ENCODE results near the gene CUEDC1. TPM values are rescaled to one million over a fixed set of nuclear protein-coding genes. Genes with fewer than 3 reads are reported as not detected.

Gene CUEDC1
- total and polyA plus RNA-seq, 2 of the 13 experiments (the other 11 are each of a cell fraction or from before 2014, with no cell fraction given), result 7.4 to 12.9 TPM

DNA sequence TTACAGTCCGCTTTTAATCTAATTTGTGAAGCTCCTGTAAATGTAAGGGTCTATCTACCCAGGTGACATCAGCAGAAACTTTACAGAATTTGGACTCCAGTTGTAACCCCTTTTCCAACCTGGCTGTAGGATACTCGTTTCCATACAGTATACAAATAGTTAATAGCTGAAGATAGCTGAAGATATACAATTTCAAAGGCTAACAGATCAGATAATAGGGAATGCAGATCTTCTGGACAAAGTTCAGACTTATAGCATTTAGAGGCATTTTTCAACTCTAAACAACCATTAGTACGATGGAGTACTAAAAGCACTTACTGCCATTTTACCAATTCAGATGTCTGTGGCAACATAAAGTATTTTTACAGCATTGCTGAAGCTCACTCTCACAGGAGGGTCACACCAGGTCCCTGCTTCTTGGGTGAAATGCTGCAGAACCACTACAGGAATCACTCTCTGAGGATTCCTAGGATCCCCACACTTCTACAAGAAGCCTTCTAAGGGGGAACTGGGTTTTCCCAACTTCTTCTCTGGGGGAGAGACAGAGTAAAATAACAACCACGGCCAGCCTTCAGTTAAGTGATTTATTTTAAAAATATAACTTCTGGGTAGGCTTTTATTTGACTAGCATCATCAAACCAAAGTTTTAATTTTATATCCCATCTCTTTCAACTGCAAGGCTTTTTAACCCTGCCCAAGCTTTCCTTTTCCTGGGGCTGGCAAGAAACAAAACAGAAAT lies 29.9 kb upstream of the CUEDC1 start (continued):
- TF ChIP-seq, protein P1, sequence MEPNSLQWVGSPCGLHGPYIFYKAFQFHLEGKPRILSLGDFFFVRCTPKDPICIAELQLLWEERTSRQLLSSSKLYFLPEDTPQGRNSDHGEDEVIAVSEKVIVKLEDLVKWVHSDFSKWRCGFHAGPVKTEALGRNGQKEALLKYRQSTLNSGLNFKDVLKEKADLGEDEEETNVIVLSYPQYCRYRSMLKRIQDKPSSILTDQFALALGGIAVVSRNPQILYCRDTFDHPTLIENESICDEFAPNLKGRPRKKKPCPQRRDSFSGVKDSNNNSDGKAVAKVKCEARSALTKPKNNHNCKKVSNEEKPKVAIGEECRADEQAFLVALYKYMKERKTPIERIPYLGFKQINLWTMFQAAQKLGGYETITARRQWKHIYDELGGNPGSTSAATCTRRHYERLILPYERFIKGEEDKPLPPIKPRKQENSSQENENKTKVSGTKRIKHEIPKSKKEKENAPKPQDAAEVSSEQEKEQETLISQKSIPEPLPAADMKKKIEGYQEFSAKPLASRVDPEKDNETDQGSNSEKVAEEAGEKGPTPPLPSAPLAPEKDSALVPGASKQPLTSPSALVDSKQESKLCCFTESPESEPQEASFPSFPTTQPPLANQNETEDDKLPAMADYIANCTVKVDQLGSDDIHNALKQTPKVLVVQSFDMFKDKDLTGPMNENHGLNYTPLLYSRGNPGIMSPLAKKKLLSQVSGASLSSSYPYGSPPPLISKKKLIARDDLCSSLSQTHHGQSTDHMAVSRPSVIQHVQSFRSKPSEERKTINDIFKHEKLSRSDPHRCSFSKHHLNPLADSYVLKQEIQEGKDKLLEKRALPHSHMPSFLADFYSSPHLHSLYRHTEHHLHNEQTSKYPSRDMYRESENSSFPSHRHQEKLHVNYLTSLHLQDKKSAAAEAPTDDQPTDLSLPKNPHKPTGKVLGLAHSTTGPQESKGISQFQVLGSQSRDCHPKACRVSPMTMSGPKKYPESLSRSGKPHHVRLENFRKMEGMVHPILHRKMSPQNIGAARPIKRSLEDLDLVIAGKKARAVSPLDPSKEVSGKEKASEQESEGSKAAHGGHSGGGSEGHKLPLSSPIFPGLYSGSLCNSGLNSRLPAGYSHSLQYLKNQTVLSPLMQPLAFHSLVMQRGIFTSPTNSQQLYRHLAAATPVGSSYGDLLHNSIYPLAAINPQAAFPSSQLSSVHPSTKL (CRISPR knock-in tag; IDR thresholded peaks at IDR 0.05), result peak; percentile 16; the same call in 1 of the 2 replicates
- TF ChIP-seq ZNF430 (CRISPR knock-in tag; IDR thresholded peaks at IDR 0.05), result no peak
- TF ChIP-seq CCAR2 (optimal IDR thresholded peaks at IDR 0.05; ENCODE audit: low read depth, low read length), result no peak
- peak; percentile 41; the same call in 1 of the 2 replicates for TF ChIP-seq FOXJ3 (CRISPR knock-in tag; IDR thresholded peaks at IDR 0.05; ENCODE audit: borderline replicate concordance)
- TF ChIP-seq KDM6A (CRISPR knock-in tag; IDR thresholded peaks at IDR 0.05; ENCODE audit: low read depth), result 0 out of 2 replicates have a peak, but pooled peaks have one; percentile 15
- TF ChIP-seq, protein P2, sequence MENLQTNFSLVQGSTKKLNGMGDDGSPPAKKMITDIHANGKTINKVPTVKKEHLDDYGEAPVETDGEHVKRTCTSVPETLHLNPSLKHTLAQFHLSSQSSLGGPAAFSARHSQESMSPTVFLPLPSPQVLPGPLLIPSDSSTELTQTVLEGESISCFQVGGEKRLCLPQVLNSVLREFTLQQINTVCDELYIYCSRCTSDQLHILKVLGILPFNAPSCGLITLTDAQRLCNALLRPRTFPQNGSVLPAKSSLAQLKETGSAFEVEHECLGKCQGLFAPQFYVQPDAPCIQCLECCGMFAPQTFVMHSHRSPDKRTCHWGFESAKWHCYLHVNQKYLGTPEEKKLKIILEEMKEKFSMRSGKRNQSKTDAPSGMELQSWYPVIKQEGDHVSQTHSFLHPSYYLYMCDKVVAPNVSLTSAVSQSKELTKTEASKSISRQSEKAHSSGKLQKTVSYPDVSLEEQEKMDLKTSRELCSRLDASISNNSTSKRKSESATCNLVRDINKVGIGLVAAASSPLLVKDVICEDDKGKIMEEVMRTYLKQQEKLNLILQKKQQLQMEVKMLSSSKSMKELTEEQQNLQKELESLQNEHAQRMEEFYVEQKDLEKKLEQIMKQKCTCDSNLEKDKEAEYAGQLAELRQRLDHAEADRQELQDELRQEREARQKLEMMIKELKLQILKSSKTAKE (CRISPR knock-in tag; IDR thresholded peaks at IDR 0.05; ENCODE audit: borderline replicate concordance), result no peak
- TF ChIP-seq KLF15 (CRISPR knock-in tag; IDR thresholded peaks at IDR 0.05; ENCODE audit: borderline replicate concordance), result no peak
- TF ChIP-seq SP5 (CRISPR knock-in tag; IDR thresholded peaks at IDR 0.05; ENCODE audit: borderline replicate concordance, low read depth), result 0 out of 2 replicates have a peak, but pooled peaks have one; percentile 20
- TF ChIP-seq NAIF1 (CRISPR knock-in tag; IDR thresholded peaks at IDR 0.05; ENCODE audit: borderline replicate concordance), result no peak
- TF ChIP-seq, protein P3, sequence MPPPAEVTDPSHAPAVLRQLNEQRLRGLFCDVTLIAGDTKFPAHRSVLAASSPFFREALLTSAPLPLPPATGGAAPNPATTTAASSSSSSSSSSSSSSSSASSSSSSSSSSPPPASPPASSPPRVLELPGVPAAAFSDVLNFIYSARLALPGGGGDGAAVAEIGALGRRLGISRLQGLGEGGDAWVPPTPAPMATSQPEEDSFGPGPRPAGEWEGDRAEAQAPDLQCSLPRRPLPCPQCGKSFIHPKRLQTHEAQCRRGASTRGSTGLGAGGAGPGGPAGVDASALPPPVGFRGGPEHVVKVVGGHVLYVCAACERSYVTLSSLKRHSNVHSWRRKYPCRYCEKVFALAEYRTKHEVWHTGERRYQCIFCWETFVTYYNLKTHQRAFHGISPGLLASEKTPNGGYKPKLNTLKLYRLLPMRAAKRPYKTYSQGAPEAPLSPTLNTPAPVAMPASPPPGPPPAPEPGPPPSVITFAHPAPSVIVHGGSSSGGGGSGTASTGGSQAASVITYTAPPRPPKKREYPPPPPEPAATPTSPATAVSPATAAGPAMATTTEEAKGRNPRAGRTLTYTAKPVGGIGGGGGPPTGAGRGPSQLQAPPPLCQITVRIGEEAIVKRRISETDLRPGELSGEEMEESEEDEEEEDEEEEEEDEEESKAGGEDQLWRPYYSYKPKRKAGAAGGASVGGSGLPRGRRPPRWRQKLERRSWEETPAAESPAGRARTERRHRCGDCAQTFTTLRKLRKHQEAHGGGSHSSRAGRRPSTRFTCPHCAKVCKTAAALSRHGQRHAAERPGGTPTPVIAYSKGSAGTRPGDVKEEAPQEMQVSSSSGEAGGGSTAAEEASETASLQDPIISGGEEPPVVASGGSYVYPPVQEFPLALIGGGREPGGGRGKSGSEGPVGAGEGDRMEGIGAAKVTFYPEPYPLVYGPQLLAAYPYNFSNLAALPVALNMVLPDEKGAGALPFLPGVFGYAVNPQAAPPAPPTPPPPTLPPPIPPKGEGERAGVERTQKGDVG (CRISPR knock-in tag; IDR thresholded peaks at IDR 0.05; ENCODE audit: borderline replicate concordance), result no peak
- peak; percentile 47; the same call in 1 of the 2 replicates for TF ChIP-seq HOXA5 (CRISPR knock-in tag; IDR thresholded peaks at IDR 0.05)
- no peak for TF ChIP-seq DPF2 (CRISPR knock-in tag; IDR thresholded peaks at IDR 0.05; ENCODE audit: borderline replicate concordance, low read depth)
- no peak for TF ChIP-seq NKX3-1 (CRISPR knock-in tag; IDR thresholded peaks at IDR 0.05)
- no peak for TF ChIP-seq ZC3H4 (CRISPR knock-in tag; IDR thresholded peaks at IDR 0.05; ENCODE audit: borderline replicate concordance)
- no peak for TF ChIP-seq XBP1 (CRISPR knock-in tag; IDR thresholded peaks at IDR 0.05)
- no peak for TF ChIP-seq ZMAT3 (CRISPR knock-in tag; conservative IDR thresholded peaks at IDR 0.05)
- TF ChIP-seq MTA1 (CRISPR knock-in tag; IDR thresholded peaks at IDR 0.05; ENCODE audit: borderline replicate concordance), result no peak
- peak; percentile 15; the same call in 1 of the 2 replicates for TF ChIP-seq SOX5 (CRISPR knock-in tag; IDR thresholded peaks at IDR 0.05; ENCODE audit: borderline replicate concordance)
- TF ChIP-seq TARDBP (CRISPR knock-in tag; IDR thresholded peaks at IDR 0.05), result 0 out of 2 replicates have a peak, but pooled peaks have one; percentile 45

All from HepG2 (cell line).